K562 (cell line): ENCODE measurements around the gene ALG9. TPM values are rescaled to one million over a fixed set of nuclear protein-coding genes. Genes with fewer than 3 reads are reported as not detected.

Experiments used
- BRCA1 ChIP-seq, 2 experiments: fragments of 450-650 bp in 1 of 2; sonication (generic) in 1 of 2; formaldehyde crosslinking in 1 of 2; IDR thresholded peaks; 2 replicates each; pipeline versions ENCODE4 v1.5.0 to v1.6.1; 2017 to 2020; ENCODE audit warnings: mild to moderate bottlenecking in 1 of 2, missing genetic modification reagents in 1 of 2
- CHCHD3 ChIP-seq: fragments of 250-450 bp; sonication (Bioruptor Pico); IDR thresholded peaks from 2 replicates; pipeline ENCODE4 v2.1.2; 2022; ENCODE audit warnings: mild to moderate bottlenecking
- CHD2 ChIP-seq: IDR thresholded peaks from 2 replicates; pipeline ENCODE4 v1.6.1; 2011; ENCODE audit warnings: low read depth, low read length
- ETS2 ChIP-seq: IDR thresholded peaks from 2 replicates; pipeline ENCODE4 v1.6.1; 2016; ENCODE audit warnings: borderline replicate concordance, missing genetic modification characterization, mild to moderate bottlenecking, moderate library complexity, missing compliant biosample characterization; ENCODE audit not compliant: poor library complexity, severe bottlenecking
- FOSL1 ChIP-seq: fragments of 200-800 bp; sonication (Bioruptor generic); conservative IDR thresholded peaks from 2 replicates; pipeline ENCODE4 v1.6.1; 2016; ENCODE audit warnings: missing genetic modification characterization, missing compliant biosample characterization
- GTF2B ChIP-seq: IDR thresholded peaks from 2 replicates; pipeline ENCODE4 v1.6.1; 2011; ENCODE audit not compliant: insufficient read length; ENCODE audit errors: extremely low read depth
- HLTF ChIP-seq: fragments of 450-650 bp; IDR thresholded peaks from 2 replicates; pipeline ENCODE4 v1.6.1; 2016
- KDM2B ChIP-seq: fragments of 250-450 bp; sonication (Bioruptor Pico); IDR thresholded peaks from 2 replicates; pipeline ENCODE4 v1.8.0; 2021; ENCODE audit warnings: mild to moderate bottlenecking, moderate library complexity
- MTA2 ChIP-seq: fragments of 450-650 bp; IDR thresholded peaks from 2 replicates; pipeline ENCODE4 v1.6.1; 2016; ENCODE audit warnings: low read depth
- OTX1 ChIP-seq: fragments of 450-650 bp; formaldehyde crosslinking; IDR thresholded peaks from 2 replicates; pipeline ENCODE4 v1.4.0; 2022; ENCODE audit warnings: mild to moderate bottlenecking
- RAD51 ChIP-seq: fragments of 450-650 bp; IDR thresholded peaks from 2 replicates; pipeline ENCODE4 v1.7.1; 2016; ENCODE audit warnings: low read depth, mild to moderate bottlenecking, borderline replicate concordance
- SUPT5H ChIP-seq: fragments of 450-650 bp; IDR thresholded peaks from 2 replicates; pipeline ENCODE4 v1.6.1; 2016
- TEAD4 ChIP-seq, 2 experiments: sonication (generic) in 1 of 2; formaldehyde crosslinking in 1 of 2; IDR thresholded peaks; 2 replicates each; pipeline versions ENCODE4 v1.6.1 to v1.8.0; 2012 to 2022; ENCODE audit warnings: borderline replicate concordance in 1 of 2, inconsistent platforms in 1 of 2, low read length in 1 of 2, mild to moderate bottlenecking in 1 of 2, missing genetic modification reagents in 1 of 2
- THRAP3 ChIP-seq: fragments of 450-650 bp; IDR thresholded peaks from 2 replicates; pipeline ENCODE4 v1.6.1; 2016; ENCODE audit warnings: mild to moderate bottlenecking, inconsistent platforms, borderline replicate concordance
- XRCC5 ChIP-seq: fragments of 200-400 bp; formaldehyde crosslinking; IDR thresholded peaks from 2 replicates; pipeline ENCODE4 v1.6.1; 2017; ENCODE audit warnings: low read depth, mild to moderate bottlenecking, low read length
- ZBTB11 ChIP-seq, 3 experiments: fragments of 200-800 bp in 1 of 3; fragments of 250-450 bp in 1 of 3; fragments of 450-650 bp in 1 of 3; sonication (Bioruptor Pico) in 1 of 3; sonication (Bioruptor generic) in 1 of 3; formaldehyde crosslinking in 1 of 3; IDR thresholded peaks; 2 replicates each; pipeline versions ENCODE4 v1.6.1 to v1.8.0; 2016 to 2022; ENCODE audit warnings: mild to moderate bottlenecking in 2 of 3, missing genetic modification characterization in 2 of 3, missing compliant biosample characterization in 1 of 3, moderate library complexity in 1 of 3
- ZNF639 ChIP-seq, 2 experiments: fragments of 200-800 bp in 1 of 2; sonication (Bioruptor generic) in 1 of 2; sonication (generic) in 1 of 2; formaldehyde crosslinking in 1 of 2; IDR thresholded peaks in 1 of 2; conservative IDR thresholded peaks in 1 of 2; 2 replicates each; pipeline versions ENCODE4 v1.5.0 to v1.6.1; 2016 to 2020; ENCODE audit warnings: missing compliant biosample characterization in 1 of 2, missing genetic modification characterization in 1 of 2, missing genetic modification reagents in 1 of 2
- ZNF740 ChIP-seq, 3 experiments: fragments of 200-800 bp in 1 of 3; sonication (Bioruptor generic) in 1 of 3; sonication (generic) in 1 of 3; formaldehyde crosslinking in 1 of 3; IDR thresholded peaks; 2 replicates each; pipeline versions ENCODE4 v1.6.1 to v1.8.0; 2016 to 2022; ENCODE audit warnings: mild to moderate bottlenecking in 2 of 3, missing compliant biosample characterization in 2 of 3, missing genetic modification characterization in 2 of 3, missing genetic modification reagents in 1 of 3
- ZZZ3 ChIP-seq: fragments of 450-650 bp; IDR thresholded peaks from 2 replicates; pipeline ENCODE4 v1.6.1; 2016; ENCODE audit warnings: antibody characterized with exemption, mild to moderate bottlenecking, moderate library complexity
- polyA plus RNA-seq, 8 experiments: library from polyadenylated mRNA; depleted of rRNA in 4 of 8; stranded (reverse) in 5 of 8; unstranded in 3 of 8; fragments of >200 nt; fragmentation: Nextera tagmentation in 2 of 8; fragmentation: Illumina TruSeq in 1 of 8; extraction: Ambion mirVana in 2 of 8; extraction: Trizol in 1 of 8; gene quantifications; 2 replicates each; pipeline versions ENCODE4 v1.2.1 to v1.2.3, GENCODE V29; 2011 to 2014; ENCODE audit warnings: inconsistent platforms in 1 of 8, missing spikeins in 1 of 8
- total RNA-seq, 7 experiments: library from RNA; depleted of rRNA in 6 of 7; stranded (reverse); fragments of >200 nt in 6 of 7; fragmentation: Illumina TruSeq in 2 of 7; extraction: Trizol in 2 of 7; gene quantifications; 2 replicates each; pipeline versions ENCODE4 v1.2.1 to v1.2.3, GENCODE V29; 2011 to 2021; ENCODE audit warnings: low replicate concordance in 1 of 7

The ALG9 gene
- total and polyA plus RNA-seq, 9 of the 15 experiments (the other 6 are each of a cell fraction or from before 2014, with no cell fraction given) = 11.5 to 40.5 (median 24.9) TPM

GRCh38 chr11:111878849-111879636 is 7.7 kb upstream of the ALG9 start, which contains the start of the genes CFAP68 and FDXACB1 (continued):
- TF ChIP-seq GTF2B (peak; percentile 63), THRAP3 (no peak), HLTF (no peak), FOSL1 (tag) (peak; percentile 81), OTX1 (CRISPR knock-in tag) (no peak; the same call in 1 of the 2 replicates), ZNF639 (CRISPR knock-in tag; conservative IDR thresholded peaks at IDR 0.05 in 1 of 2, IDR thresholded peaks at IDR 0.05 in 1 of 2) (peak in 1 of 2 experiments; percentile 96; a peak in 2 of 4 replicates), RAD51 (no peak; the same call in 1 of the 2 replicates), ZNF740 (CRISPR knock-in tag; IDR thresholded peaks at IDR 0.05) (no peak; the same call in 1 of the 2 replicates), ZNF740 (tag; IDR thresholded peaks at IDR 0.05) (no peak), MTA2 (no peak), ZZZ3 (peak; percentile 51; the same call in 1 of the 2 replicates), BRCA1 (IDR thresholded peaks at IDR 0.05) (no peak), BRCA1 (CRISPR knock-in tag; IDR thresholded peaks at IDR 0.05) (no peak), ZBTB11 (CRISPR knock-in tag; IDR thresholded peaks at IDR 0.05) (peak in 2 of 3 experiments; percentile 30 to 80; a peak in 3 of 6 replicates), KDM2B (CRISPR knock-in tag) (no peak), SUPT5H (peak; percentile 88), XRCC5 (peak; percentile 86; the same call in 1 of the 2 replicates), TEAD4 (IDR thresholded peaks at IDR 0.05; ENCODE audit: low read length) (peak; percentile 40), TEAD4 (CRISPR knock-in tag; IDR thresholded peaks at IDR 0.05; ENCODE audit: borderline replicate concordance) (no peak), CHCHD3 (no peak), ETS2 (tag) (no peak), CHD2 (no peak)
